Measurements from ENCODE around the gene NFKBIE. TPM values are rescaled to one million over a fixed set of nuclear protein-coding genes. Genes with fewer than 3 reads are reported as not detected.
A peak's percentile ranks its signal among the peaks of the same experiment; 100 is the strongest.

Gene NFKBIE
- polyA plus RNA-seq, 1 donor from 2014 or later, result 16.8 TPM

- Histone ChIP-seq H3K27ac (ENCODE audit: low read length) (no peak overlapping the region), H3F3A (ENCODE audit: insufficient read depth, low read length, poor library complexity, severe bottlenecking) (no peaks in the 10 kb centered on the region), H3K27me3 (ENCODE audit: insufficient read depth, low read depth, low read length) (no peaks in the 10 kb centered on the region), H2AFZ (ENCODE audit: low read depth, low read length) (no peak overlapping the region), H3K9me2 (ENCODE audit: insufficient read depth, low read length) (no peaks in the 10 kb centered on the region), H3K4me2 (ENCODE audit: low read length) (no peak overlapping the region), H3K36me3 (ENCODE audit: insufficient read depth, low read length) (peaks cover 16% of the 10 kb centered on the region), H3K9ac (ENCODE audit: low read length) (no peak overlapping the region), H4K20me1 (ENCODE audit: insufficient read depth) (peaks cover 5% of the 10 kb centered on the region), H3K4me3 (ENCODE audit: low read length) (no peak overlapping the region), H3K9me3 (ENCODE audit: low read length) (no peaks in the 10 kb centered on the region), H3K79me2 (replicated peaks; ENCODE audit: insufficient read depth, low read length) (peaks cover 52% of the 10 kb centered on the region)
- peak; percentile 40 for TF ChIP-seq CTCF (IDR thresholded peaks at IDR 0.05; ENCODE audit: poor library complexity, severe bottlenecking)
- no peak for TF ChIP-seq SMC3 (conservative IDR thresholded peaks at IDR 0.05; ENCODE audit: poor library complexity)
- TF ChIP-seq REST (IDR thresholded peaks at IDR 0.05; ENCODE audit: borderline replicate concordance), result no peak
These were observed 11.8 kb downstream of the NFKBIE start for GRCh38 chr6:44253307-44254101.

DNA sequence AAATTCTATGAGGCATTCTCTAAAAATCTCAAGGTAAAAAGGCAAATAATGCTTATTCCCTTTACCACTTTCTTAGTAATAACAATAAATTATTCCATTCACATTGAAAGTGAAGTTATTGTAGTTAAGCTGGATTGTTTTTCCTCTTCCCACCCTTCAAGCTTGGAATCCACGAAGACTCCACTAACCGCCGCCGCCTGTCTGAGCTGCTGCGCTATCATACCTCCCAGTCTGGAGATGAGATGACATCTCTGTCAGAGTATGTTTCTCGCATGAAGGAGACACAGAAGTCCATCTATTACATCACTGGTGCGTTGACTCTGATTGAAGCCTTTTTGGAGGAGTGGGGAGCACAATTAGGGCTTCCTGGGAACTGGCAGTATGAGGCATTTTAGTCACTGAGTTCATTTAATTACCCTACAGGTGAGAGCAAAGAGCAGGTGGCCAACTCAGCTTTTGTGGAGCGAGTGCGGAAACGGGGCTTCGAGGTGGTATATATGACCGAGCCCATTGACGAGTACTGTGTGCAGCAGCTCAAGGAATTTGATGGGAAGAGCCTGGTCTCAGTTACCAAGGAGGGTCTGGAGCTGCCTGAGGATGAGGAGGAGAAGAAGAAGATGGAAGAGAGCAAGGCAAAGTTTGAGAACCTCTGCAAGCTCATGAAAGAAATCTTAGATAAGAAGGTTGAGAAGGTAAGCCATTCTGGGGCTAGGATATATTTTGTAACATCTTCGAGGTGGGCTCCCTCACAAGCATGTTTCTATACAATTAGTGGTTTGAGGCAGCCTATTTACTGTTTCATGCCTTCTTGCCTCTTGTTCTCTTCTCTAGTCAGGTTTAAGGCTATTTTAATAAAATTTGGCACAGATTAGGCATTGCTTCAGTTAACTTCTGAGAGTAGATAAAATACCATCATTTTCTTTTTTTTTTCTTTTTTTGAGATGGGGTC, 13.5 kb downstream of the NFKBIE start:
- Histone ChIP-seq H3K9me3 (ENCODE audit: low read length) (no peaks in the 10 kb centered on the region), H3K4me3 (ENCODE audit: low read length) (no peak overlapping the region), H3K27me3 (ENCODE audit: insufficient read depth, low read depth, low read length) (no peaks in the 10 kb centered on the region), H3K36me3 (ENCODE audit: insufficient read depth, low read length) (peaks cover 16% of the 10 kb centered on the region), H3K27ac (ENCODE audit: low read length) (no peak overlapping the region), H3K79me2 (replicated peaks; ENCODE audit: insufficient read depth, low read length) (peaks cover 65% of the 10 kb centered on the region), H3F3A (ENCODE audit: insufficient read depth, low read length, poor library complexity, severe bottlenecking) (no peaks in the 10 kb centered on the region), H3K4me2 (ENCODE audit: low read length) (no peak overlapping the region), H3K9ac (ENCODE audit: low read length) (no peak overlapping the region), H3K9me2 (ENCODE audit: insufficient read depth, low read length) (no peaks in the 10 kb centered on the region), H2AFZ (ENCODE audit: low read depth, low read length) (no peak overlapping the region), H4K20me1 (ENCODE audit: insufficient read depth) (peaks cover 5% of the 10 kb centered on the region)
- TF ChIP-seq EP300 (conservative IDR thresholded peaks at IDR 0.05; ENCODE audit: poor library complexity, severe bottlenecking), result no peak
- TF ChIP-seq MXI1 (conservative IDR thresholded peaks at IDR 0.05; ENCODE audit: poor library complexity, severe bottlenecking), result no peak
- TF ChIP-seq POLR2AphosphoS5 (IDR thresholded peaks at IDR 0.05), result no peak
- TF ChIP-seq EZH2 (IDR thresholded peaks at IDR 0.05; ENCODE audit: borderline replicate concordance, insufficient read depth, low read length, poor library complexity, severe bottlenecking), result no peak
- TF ChIP-seq CTCF (IDR thresholded peaks at IDR 0.05; ENCODE audit: poor library complexity, severe bottlenecking), result no peak
- TF ChIP-seq REST (IDR thresholded peaks at IDR 0.05; ENCODE audit: borderline replicate concordance), result no peak
- no peak for TF ChIP-seq SMC3 (conservative IDR thresholded peaks at IDR 0.05; ENCODE audit: poor library complexity)
- no peak for TF ChIP-seq TAF1 (IDR thresholded peaks at IDR 0.05; ENCODE audit: low read depth)
- no peak for TF ChIP-seq RAD21 (conservative IDR thresholded peaks at IDR 0.05)
